HepG2 (cell line): ENCODE data around the gene CHCHD6. TPM values are rescaled to one million over a fixed set of nuclear protein-coding genes. Genes with fewer than 3 reads are reported as not detected.

Source experiments
- ATAC-seq: fragments of 200-7000 bp; cut with Tn5 transposase; 3 replicates; pipeline ENCODE4 v1.9.1; 2020; ENCODE audit warnings: mild to moderate bottlenecking, moderate library complexity
- BruUV-seq: library from RNA; stranded (reverse); fragments of 400-500 nt; replicated peaks from 2 replicates; lab custom pipeline; 2021; lab: Mats Ljungman, UMichigan
- CTCF ChIA-PET: fragments of 300-600 bp; formaldehyde crosslinking; extraction: SDS; loops from one replicate; lab custom pipeline; 2021; ENCODE audit warnings: low total read pairs, inconsistent platforms, low intra/inter-chr PET ratio; lab: Yijun Ruan, JAX
- POLR2A ChIA-PET: fragments of 350-600 bp; sonication (Branson Sonifier 250); formaldehyde crosslinking; loops from one replicate; lab custom pipeline; 2020; ENCODE audit warnings: antibody characterized with exemption, inconsistent platforms; lab: Yijun Ruan, JAX
- DNase-seq: peaks from one replicate; pipeline ENCODE4 v3.0.0-alpha.2; 2015; ENCODE audit warnings: low spot score
- FAIRE-seq: peaks from 3 replicates; lab custom pipeline; 2011; peaks lifted over from hg19 to GRCh38; lab: Jason Lieb, UNC
- H2AFZ ChIP-seq: one replicate; pipeline ENCODE4 v1.6.1; 2011; ENCODE audit warnings: low read length, inconsistent platforms
- H3K27ac ChIP-seq: fragments of 300-600 bp; 3 replicates; pipeline ENCODE4 v1.8.0; 2011; ENCODE audit warnings: mixed run types, mild to moderate bottlenecking, mixed read lengths, low read length, inconsistent platforms; ENCODE audit not compliant: insufficient read depth; ENCODE audit errors: extremely low read length
- H3K27me3 ChIP-seq, 2 experiments: fragments of 200-600 bp in 1 of 2; 2 replicates in 1 of 2; 3 replicates in 1 of 2; pipeline versions ENCODE4 v1.6.0 to v1.8.0; 2011; ENCODE audit warnings: low read length in 2 of 2, mild to moderate bottlenecking in 2 of 2, moderate library complexity in 2 of 2, inconsistent platforms in 1 of 2; ENCODE audit not compliant: insufficient read depth in 2 of 2, control insufficient read depth in 1 of 2
- H3K36me3 ChIP-seq, 2 experiments: fragments of 200-600 bp in 1 of 2; replicated peaks in 1 of 2; 2 replicates in 1 of 2; 3 replicates in 1 of 2; pipeline versions ENCODE4 v1.5.1 to v1.8.0; 2011; ENCODE audit warnings: low read length in 2 of 2, inconsistent platforms in 1 of 2; ENCODE audit not compliant: insufficient read depth in 2 of 2, control insufficient read depth in 1 of 2
- H3K4me1 ChIP-seq: 2 replicates; pipeline ENCODE4 v1.5.1; 2012; ENCODE audit warnings: low read length, inconsistent platforms; ENCODE audit not compliant: insufficient read depth
- H3K4me2 ChIP-seq: 2 replicates; pipeline ENCODE4 v1.6.0; 2011; ENCODE audit warnings: low read depth, low read length, inconsistent platforms
- H3K4me3 ChIP-seq, 3 experiments: fragments of 200-600 bp in 1 of 3; sonication (generic), shearing (Covaris generic) in 1 of 3; replicated peaks in 1 of 3; 2 replicates each; pipeline ENCODE4 v1.5.1; 2011 to 2016; ENCODE audit warnings: low read length in 3 of 3, inconsistent platforms in 2 of 3, low read depth in 2 of 3, mild to moderate bottlenecking in 2 of 3, control low read depth in 1 of 3, mixed read lengths in 1 of 3; ENCODE audit not compliant: insufficient read depth in 1 of 3
- H3K79me2 ChIP-seq: one replicate; pipeline ENCODE4 v1.6.1; 2011; ENCODE audit warnings: low read length, inconsistent platforms; ENCODE audit not compliant: insufficient read depth
- H3K9ac ChIP-seq: 2 replicates; pipeline ENCODE4 v1.6.0; 2011; ENCODE audit warnings: mild to moderate bottlenecking, low read depth, low read length, inconsistent platforms; ENCODE audit not compliant: insufficient read depth
- H3K9me3 ChIP-seq: 2 replicates; pipeline ENCODE4 v1.5.1; 2012; ENCODE audit warnings: mild to moderate bottlenecking, low read length
- H4K20me1 ChIP-seq: 2 replicates; pipeline ENCODE4 v1.6.0; 2011; ENCODE audit warnings: inconsistent platforms, mild to moderate bottlenecking, low read length, moderate library complexity; ENCODE audit not compliant: insufficient read depth
- HMG20B ChIP-seq: conservative IDR thresholded peaks from 2 replicates; pipeline ENCODE4 v1.6.1; 2016; ENCODE audit warnings: missing genetic modification reagents, missing compliant biosample characterization
- HMGXB3 ChIP-seq: sonication (generic); formaldehyde crosslinking; IDR thresholded peaks from 2 replicates; pipeline ENCODE4 v1.4.0; 2020; ENCODE audit warnings: missing genetic modification reagents, borderline replicate concordance
- SMARCE1 ChIP-seq: fragments of 450-650 bp; IDR thresholded peaks from 2 replicates; pipeline ENCODE4 v1.6.1; 2017; ENCODE audit warnings: borderline replicate concordance
- TIGD3 ChIP-seq: sonication (generic); formaldehyde crosslinking; IDR thresholded peaks from 2 replicates; pipeline ENCODE4 v1.5.1; 2020; ENCODE audit warnings: mild to moderate bottlenecking, missing genetic modification reagents, borderline replicate concordance
- U2AF1 ChIP-seq: fragments of 200-400 bp; formaldehyde crosslinking; optimal IDR thresholded peaks from 2 replicates; pipeline ENCODE3; 2017; ENCODE audit warnings: mild to moderate bottlenecking, low read depth, low read length
- ZNF530 ChIP-seq: sonication (generic); formaldehyde crosslinking; IDR thresholded peaks from 2 replicates; pipeline ENCODE4 v1.5.0; 2020; ENCODE audit warnings: low read depth, mild to moderate bottlenecking, missing genetic modification reagents
- ZNF562 ChIP-seq: sonication (generic); formaldehyde crosslinking; IDR thresholded peaks from 2 replicates; pipeline ENCODE4 v1.8.0; 2022; ENCODE audit warnings: missing genetic modification reagents, borderline replicate concordance
- ZNF674 ChIP-seq: sonication (generic); formaldehyde crosslinking; IDR thresholded peaks from 2 replicates; pipeline ENCODE4 v1.5.0; 2020; ENCODE audit warnings: low read depth, mild to moderate bottlenecking, missing genetic modification reagents
- ZNF883 ChIP-seq: sonication (generic); formaldehyde crosslinking; IDR thresholded peaks from 2 replicates; pipeline ENCODE4 v1.5.1; 2020; ENCODE audit warnings: mild to moderate bottlenecking, missing genetic modification reagents; ENCODE audit errors: not compliant biosample characterization
- WGBS: methylation state at CpG from one replicate; pipeline ENCODE4 v1.1.6; 2017; ENCODE audit warnings: low lambda C conversion rate; 5-methylcytosine and 5-hydroxymethylcytosine counted together
- in situ Hi-C: cut with HindIII; loops from 2 replicates; pipeline ENCODE4 v1.10.0; 2017; ENCODE audit warnings: low pct_unique_long_range_greater_than_20kb; ENCODE audit not compliant: extremely low pct_ligation_motif_present
- intact Hi-C: fragments of 100-400 bp; cut with micrococcal nuclease; formaldehyde crosslinking; loops from one replicate; pipeline ENCODE4 v1.10.0; 2022; ENCODE audit not compliant: unreplicated experiment
- polyA plus RNA-seq, 8 experiments: library from polyadenylated mRNA; depleted of rRNA in 3 of 8; stranded (reverse) in 7 of 8; unstranded in 1 of 8; fragments of >200 nt; fragmentation: Illumina TruSeq in 4 of 8; extraction: Trizol in 4 of 8; gene quantifications; 2 replicates each; pipeline versions ENCODE4 v1.2.1 to v1.2.3, GENCODE V29; 2011 to 2016; ENCODE audit warnings: low read depth in 4 of 8, missing spikeins in 1 of 8, mixed read lengths in 1 of 8; ENCODE audit not compliant: insufficient read depth in 1 of 8
- total RNA-seq, 5 experiments: library from RNA; depleted of rRNA; stranded (reverse); fragments of >200 nt; fragmentation: Illumina TruSeq; extraction: Trizol; gene quantifications; 2 replicates each; pipeline ENCODE4 v1.2.3, GENCODE V29; 2016; ENCODE audit warnings: low read depth in 1 of 5
- TF ChIP-seq, protein P1 (sequence below): sonication (generic); formaldehyde crosslinking; IDR thresholded peaks from 2 replicates; pipeline ENCODE4 v1.4.0; 2020; ENCODE audit warnings: missing genetic modification reagents
- TF ChIP-seq, protein P2 (sequence below): sonication (generic); formaldehyde crosslinking; IDR thresholded peaks from 2 replicates; pipeline ENCODE4 v1.5.0; 2020; ENCODE audit warnings: mild to moderate bottlenecking, missing genetic modification reagents, borderline replicate concordance
- TF ChIP-seq, protein P3 (sequence below): sonication (generic); formaldehyde crosslinking; IDR thresholded peaks from 2 replicates; pipeline ENCODE4 v1.5.0; 2020; ENCODE audit warnings: mild to moderate bottlenecking, missing genetic modification reagents, moderate library complexity

Gene CHCHD6
- total and polyA plus RNA-seq, 2 of the 13 experiments (the other 11 are each of a cell fraction or from before 2014, with no cell fraction given), result 20.3 to 20.8 TPM

DNA sequence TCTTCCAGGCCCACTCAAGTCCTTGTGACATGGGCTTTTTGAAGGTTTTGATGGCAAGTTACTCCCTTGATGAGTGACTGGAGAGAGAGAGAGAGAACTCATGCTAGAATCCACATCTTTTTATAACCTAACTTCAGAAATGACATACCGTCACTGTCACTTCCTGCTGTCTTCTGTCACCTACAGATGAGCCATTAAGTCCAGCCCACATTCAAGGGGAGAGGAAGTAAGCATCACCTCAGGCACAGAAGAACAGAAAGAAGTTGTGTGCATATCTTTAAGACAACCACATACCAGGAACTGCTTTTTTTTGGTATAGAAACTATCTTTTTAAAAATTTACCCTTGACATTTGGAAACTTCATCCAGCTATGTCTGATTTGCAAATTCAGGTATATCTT, 32.5 kb upstream of the CHCHD6 start:
- FAIRE-seq (no peak), ATAC-seq (no peak), DNase-seq (no peak)
- ChIA-PET POLR2A (no interaction called here), CTCF (no interaction called here)
- intact Hi-C loops (loop anchor here (10.0 kb wide), 1 partner anchor 313 kb away; the partner anchor contains the start of gene PLXNA1), in situ Hi-C loops (loop anchor here (10.0 kb wide), 1 partner anchor 303 kb away; no protein-coding TSS in a partner anchor)
- H3K4me3 ChIP-seq, result no peak overlapping the region
- no peak overlapping the region for H3K9ac ChIP-seq
- no peak overlapping the region for H3K4me2 ChIP-seq
- no peaks in the 10 kb centered on the region for H3K36me3 ChIP-seq
- H3K9me3 ChIP-seq, result no peaks in the 10 kb centered on the region
- H2AFZ ChIP-seq, result no peak overlapping the region
- no peak overlapping the region for H3K27ac ChIP-seq
- no peaks in the 10 kb centered on the region for H4K20me1 ChIP-seq
- no peaks in the 10 kb centered on the region for H3K79me2 ChIP-seq
- BruUV-seq, result no TSS peak
- WGBS, result 13% methylated on average over 1 of the region's 1 CpG
- H3K27me3 ChIP-seq, result peaks cover 0 to 23% of the 10 kb centered on the region in 2 experiments; a peak in 2 of 5 replicates
- no peaks in the 10 kb centered on the region for H3K4me1 ChIP-seq
- TF ChIP-seq, protein P1, sequence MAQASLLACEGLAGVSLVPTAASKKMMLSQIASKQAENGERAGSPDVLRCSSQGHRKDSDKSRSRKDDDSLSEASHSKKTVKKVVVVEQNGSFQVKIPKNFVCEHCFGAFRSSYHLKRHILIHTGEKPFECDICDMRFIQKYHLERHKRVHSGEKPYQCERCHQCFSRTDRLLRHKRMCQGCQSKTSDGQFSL (CRISPR knock-in tag), result no peak
- TF ChIP-seq, protein P2, sequence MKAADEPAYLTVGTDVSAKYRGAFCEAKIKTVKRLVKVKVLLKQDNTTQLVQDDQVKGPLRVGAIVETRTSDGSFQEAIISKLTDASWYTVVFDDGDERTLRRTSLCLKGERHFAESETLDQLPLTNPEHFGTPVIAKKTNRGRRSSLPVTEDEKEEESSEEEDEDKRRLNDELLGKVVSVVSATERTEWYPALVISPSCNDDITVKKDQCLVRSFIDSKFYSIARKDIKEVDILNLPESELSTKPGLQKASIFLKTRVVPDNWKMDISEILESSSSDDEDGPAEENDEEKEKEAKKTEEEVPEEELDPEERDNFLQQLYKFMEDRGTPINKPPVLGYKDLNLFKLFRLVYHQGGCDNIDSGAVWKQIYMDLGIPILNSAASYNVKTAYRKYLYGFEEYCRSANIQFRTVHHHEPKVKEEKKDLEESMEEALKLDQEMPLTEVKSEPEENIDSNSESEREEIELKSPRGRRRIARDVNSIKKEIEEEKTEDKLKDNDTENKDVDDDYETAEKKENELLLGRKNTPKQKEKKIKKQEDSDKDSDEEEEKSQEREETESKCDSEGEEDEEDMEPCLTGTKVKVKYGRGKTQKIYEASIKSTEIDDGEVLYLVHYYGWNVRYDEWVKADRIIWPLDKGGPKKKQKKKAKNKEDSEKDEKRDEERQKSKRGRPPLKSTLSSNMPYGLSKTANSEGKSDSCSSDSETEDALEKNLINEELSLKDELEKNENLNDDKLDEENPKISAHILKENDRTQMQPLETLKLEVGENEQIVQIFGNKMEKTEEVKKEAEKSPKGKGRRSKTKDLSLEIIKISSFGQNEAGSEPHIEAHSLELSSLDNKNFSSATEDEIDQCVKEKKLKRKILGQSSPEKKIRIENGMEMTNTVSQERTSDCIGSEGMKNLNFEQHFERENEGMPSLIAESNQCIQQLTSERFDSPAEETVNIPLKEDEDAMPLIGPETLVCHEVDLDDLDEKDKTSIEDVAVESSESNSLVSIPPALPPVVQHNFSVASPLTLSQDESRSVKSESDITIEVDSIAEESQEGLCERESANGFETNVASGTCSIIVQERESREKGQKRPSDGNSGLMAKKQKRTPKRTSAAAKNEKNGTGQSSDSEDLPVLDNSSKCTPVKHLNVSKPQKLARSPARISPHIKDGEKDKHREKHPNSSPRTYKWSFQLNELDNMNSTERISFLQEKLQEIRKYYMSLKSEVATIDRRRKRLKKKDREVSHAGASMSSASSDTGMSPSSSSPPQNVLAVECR (CRISPR knock-in tag), result no peak
- TF ChIP-seq ZNF562 (CRISPR knock-in tag) (no peak), ZNF530 (no peak), ZNF883 (no peak), U2AF1 (no peak), TIGD3 (CRISPR knock-in tag) (no peak), ZNF674 (CRISPR knock-in tag) (no peak), SMARCE1 (no peak), HMG20B (no peak), HMGXB3 (no peak)
- TF ChIP-seq, protein P3, sequence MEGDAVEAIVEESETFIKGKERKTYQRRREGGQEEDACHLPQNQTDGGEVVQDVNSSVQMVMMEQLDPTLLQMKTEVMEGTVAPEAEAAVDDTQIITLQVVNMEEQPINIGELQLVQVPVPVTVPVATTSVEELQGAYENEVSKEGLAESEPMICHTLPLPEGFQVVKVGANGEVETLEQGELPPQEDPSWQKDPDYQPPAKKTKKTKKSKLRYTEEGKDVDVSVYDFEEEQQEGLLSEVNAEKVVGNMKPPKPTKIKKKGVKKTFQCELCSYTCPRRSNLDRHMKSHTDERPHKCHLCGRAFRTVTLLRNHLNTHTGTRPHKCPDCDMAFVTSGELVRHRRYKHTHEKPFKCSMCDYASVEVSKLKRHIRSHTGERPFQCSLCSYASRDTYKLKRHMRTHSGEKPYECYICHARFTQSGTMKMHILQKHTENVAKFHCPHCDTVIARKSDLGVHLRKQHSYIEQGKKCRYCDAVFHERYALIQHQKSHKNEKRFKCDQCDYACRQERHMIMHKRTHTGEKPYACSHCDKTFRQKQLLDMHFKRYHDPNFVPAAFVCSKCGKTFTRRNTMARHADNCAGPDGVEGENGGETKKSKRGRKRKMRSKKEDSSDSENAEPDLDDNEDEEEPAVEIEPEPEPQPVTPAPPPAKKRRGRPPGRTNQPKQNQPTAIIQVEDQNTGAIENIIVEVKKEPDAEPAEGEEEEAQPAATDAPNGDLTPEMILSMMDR (CRISPR knock-in tag), result no peak
